ENCODE results near the gene NLRP1.

GRCh38 chr17:5478992-5479391 lies 105.3 kb downstream of the NLRP1 start:
- TF ChIP-seq POLR2A (IDR thresholded peaks at IDR 0.05) (no peak), CTCF (IDR thresholded peaks at IDR 0.05 in 4 of 5, conservative IDR thresholded peaks at IDR 0.05 in 1 of 5) (no peak)
